GM04503 (cell line): ENCODE results near the gene MYNN.
"Not testable (repeated sequence)": the region's sequence is repeated elsewhere in the genome, so short reads cannot be mapped to it uniquely, and the experiment has no call there.

Experiments used
- DNase-seq: peaks from one replicate; pipeline ENCODE4 v3.0.0-alpha.2; 2012; ENCODE audit warnings: low read depth

The MYNN gene

GRCh38 chr3:169772897-169773816 is at the start of gene MYNN:
MYNN (plus strand) TSS chr3:169773396; CDS start chr3:169774296, 900 bp downstream.
- peak; percentile 64 for DNase-seq

GRCh38 chr3:169731857-169732256 is 41.3 kb upstream of the MYNN start:
- not testable (repeated sequence) for DNase-seq

- DNase-seq = no peak
These were observed 34.1 kb upstream of the MYNN start for GRCh38 chr3:169739067-169739466.

GRCh38 chr3:169744366-169745054 is 28.7 kb upstream of the MYNN start:
- no peak for DNase-seq

- DNase-seq = no peak
These were observed 26.3 kb upstream of the MYNN start for GRCh38 chr3:169746924-169747323.

- DNase-seq = no peak
These were observed 24.5 kb upstream of the MYNN start for GRCh38 chr3:169748670-169749069.

GRCh38 chr3:169750665-169751064 is 22.5 kb upstream of the MYNN start:
- DNase-seq = no peak

- no peak for DNase-seq
These were observed 21.3 kb upstream of the MYNN start for GRCh38 chr3:169751875-169752274.

- no peak for DNase-seq
These were observed 18.5 kb upstream of the MYNN start for GRCh38 chr3:169754711-169755110.

- no peak for DNase-seq
These were observed 17.7 kb upstream of the MYNN start for GRCh38 chr3:169755488-169755887.

GRCh38 chr3:169758359-169758994 is 14.7 kb upstream of the MYNN start:
- no peak for DNase-seq

GRCh38 chr3:169759256-169759655 is 13.9 kb upstream of the MYNN start:
- DNase-seq = no peak

- no peak for DNase-seq
These were observed 12.7 kb upstream of the MYNN start for GRCh38 chr3:169760479-169760878.

- DNase-seq = no peak
These were observed 8.8 kb upstream of the MYNN start for GRCh38 chr3:169764312-169764881.

- peak; percentile 56 for DNase-seq
These were observed 8.1 kb upstream of the MYNN start, which contains the start of gene TERC for GRCh38 chr3:169764882-169765612. TERC (minus strand) TSS chr3:169765060.

- no peak for DNase-seq
These were observed 3.7 kb upstream of the MYNN start, which contains the start of gene ACTRT3 for GRCh38 chr3:169769287-169770181. ACTRT3 (minus strand) TSS chr3:169769561; CDS start chr3:169769520, 41 bp downstream.

GRCh38 chr3:169771497-169772304 is 1.5 kb upstream of the MYNN start:
- no peak for DNase-seq

- DNase-seq = no peak
These were observed 795 bp upstream of the MYNN start for GRCh38 chr3:169772305-169772896.

- no peak for DNase-seq
These were observed 990 bp downstream of the MYNN start for GRCh38 chr3:169774186-169774585.
